Hepatocyte (in vitro differentiated cells): ENCODE measurements around the gene MSI2. TPM values are rescaled to one million over a fixed set of nuclear protein-coding genes. Genes with fewer than 3 reads are reported as not detected.

ENCODE experiments used
- DNase-seq: peaks from one replicate; pipeline ENCODE4 v3.0.0-alpha.2; 2016; ENCODE audit warnings: low spot score
- H2AFZ ChIP-seq: fragments of 200-600 bp; sonication (generic); 2 replicates; pipeline ENCODE4 v1.6.0; 2016; ENCODE audit warnings: antibody characterized with exemption, mild to moderate bottlenecking
- H3K27ac ChIP-seq: fragments of 200-600 bp; sonication (generic); 2 replicates; pipeline ENCODE4 v1.5.1; 2016; ENCODE audit warnings: mild to moderate bottlenecking
- H3K27me3 ChIP-seq: fragments of 200-600 bp; sonication (generic); 2 replicates; pipeline ENCODE4 v1.6.1; 2016
- H3K36me3 ChIP-seq: fragments of 200-600 bp; sonication (generic); replicated peaks from 2 replicates; pipeline ENCODE4 v1.5.1; 2016; ENCODE audit warnings: low read depth; ENCODE audit not compliant: insufficient read depth
- H3K4me1 ChIP-seq: fragments of 200-600 bp; sonication (generic); 2 replicates; pipeline ENCODE4 v1.5.1; 2016; ENCODE audit warnings: mild to moderate bottlenecking, moderate library complexity; ENCODE audit not compliant: insufficient read depth
- H3K4me2 ChIP-seq: fragments of 200-600 bp; sonication (generic); 2 replicates; pipeline ENCODE4 v1.6.0; 2016
- H3K4me3 ChIP-seq: fragments of 200-600 bp; sonication (generic); 2 replicates; pipeline ENCODE4 v1.5.1; 2016; ENCODE audit warnings: mild to moderate bottlenecking
- H3K79me2 ChIP-seq: fragments of 200-600 bp; sonication (generic); 2 replicates; pipeline ENCODE4 v1.6.0; 2017; ENCODE audit warnings: mild to moderate bottlenecking
- H3K9me2 ChIP-seq: fragments of 200-600 bp; sonication (generic); replicated peaks from 2 replicates; pipeline ENCODE4 v1.6.0; 2017; ENCODE audit warnings: mild to moderate bottlenecking; ENCODE audit not compliant: insufficient read depth
- H3K9me3 ChIP-seq: fragments of 200-600 bp; sonication (generic); 2 replicates; pipeline ENCODE4 v1.5.1; 2016; ENCODE audit warnings: low read depth, mild to moderate bottlenecking
- H4K20me1 ChIP-seq: fragments of 200-600 bp; sonication (generic); 2 replicates; pipeline ENCODE4 v1.6.0; 2016; ENCODE audit warnings: mild to moderate bottlenecking; ENCODE audit not compliant: insufficient read depth, poor library complexity, severe bottlenecking
- CTCF ChIP-seq: fragments of 200-600 bp; sonication (generic); IDR thresholded peaks from 2 replicates; pipeline ENCODE4 v1.5.1; 2016; ENCODE audit warnings: antibody characterized with exemption, mild to moderate bottlenecking; ENCODE audit not compliant: poor library complexity
- EZH2 ChIP-seq: fragments of 200-600 bp; sonication (generic); IDR thresholded peaks from 2 replicates; pipeline ENCODE4 v1.6.1; 2016; ENCODE audit warnings: antibody characterized with exemption, mild to moderate bottlenecking, borderline replicate concordance
- EZH2phosphoT487 ChIP-seq: fragments of 200-600 bp; sonication (generic); IDR thresholded peaks from one replicate; pipeline ENCODE4 v1.6.1; 2018; ENCODE audit warnings: antibody characterized with exemption, mild to moderate bottlenecking, low read depth, moderate library complexity; ENCODE audit not compliant: unreplicated experiment, severe bottlenecking
- WGBS: methylation state at CpG from one replicate; pipeline ENCODE4 v1.1.6; 2016; ENCODE audit warnings: low lambda C conversion rate; ENCODE audit errors: missing lambda C conversion rate; 5-methylcytosine and 5-hydroxymethylcytosine counted together
- polyA plus RNA-seq: library from polyadenylated mRNA; unstranded; fragments of >200 nt; fragmentation: Nextera tagmentation; extraction: Ambion mirVana; gene quantifications from 2 replicates; pipeline ENCODE4 v1.2.1, GENCODE V29; 2016
- total RNA-seq: library from RNA; depleted of rRNA; stranded (reverse); fragments of >200 nt; gene quantifications from 2 replicates; pipeline ENCODE4 v1.2.3, GENCODE V29; 2014

Gene MSI2
- total and polyA plus RNA-seq, 2 experiments from 2014 or later, result 16.1 to 60.6 TPM

GRCh38 chr17:57657211-57657610 is 400.9 kb downstream of the MSI2 start:
- TF ChIP-seq EZH2phosphoT487 (no peak), EZH2 (no peak), CTCF (no peak)
- WGBS, result 83% methylated on average over 2 of the region's 2 CpGs
- Histone ChIP-seq H3K9me3 (no peaks in the 10 kb centered on the region), H3K27me3 (no peaks in the 10 kb centered on the region), H3K36me3 (peaks cover 5% of the 10 kb centered on the region), H4K20me1 (no peaks in the 10 kb centered on the region), H3K4me3 (no peak overlapping the region), H3K9me2 (no peaks in the 10 kb centered on the region), H3K4me1 (peaks cover 5% of the 10 kb centered on the region), H3K79me2 (no peaks in the 10 kb centered on the region), H2AFZ (no peak overlapping the region), H3K4me2 (no peak overlapping the region), H3K27ac (no peak overlapping the region)
- DNase-seq, result no peak

GRCh38 chr17:57662041-57662440 is 405.7 kb downstream of the MSI2 start:
- Histone ChIP-seq H3K4me2 (peak overlapping the region; percentile 69), H3K36me3 (peaks cover 5% of the 10 kb centered on the region)

GRCh38 chr17:57662644-57663308 is 406.5 kb downstream of the MSI2 start:
- peak overlapping the region; percentile 69 for H3K4me2 ChIP-seq
- no peaks in the 10 kb centered on the region for H3K9me2 ChIP-seq
- no peaks in the 10 kb centered on the region for H3K79me2 ChIP-seq
- no peaks in the 10 kb centered on the region for H4K20me1 ChIP-seq
- no peak overlapping the region for H3K4me3 ChIP-seq
- 12% methylated on average over 21 of the region's 21 CpGs for WGBS
- H2AFZ ChIP-seq, result no peak overlapping the region
- TF ChIP-seq EZH2phosphoT487 (no peak), CTCF (no peak), EZH2 (no peak)
- no peaks in the 10 kb centered on the region for H3K27me3 ChIP-seq
- H3K27ac ChIP-seq, result peak overlapping the region; percentile 55
- peaks cover 24% of the 10 kb centered on the region for H3K4me1 ChIP-seq
- H3K36me3 ChIP-seq, result peaks cover 5% of the 10 kb centered on the region
- DNase-seq, result peak; percentile 96
- H3K9me3 ChIP-seq, result no peaks in the 10 kb centered on the region

More at GRCh38 chr17:57662041-57662440, 405.7 kb downstream of the MSI2 start:
- H3K27ac ChIP-seq, result peak overlapping the region; percentile 55
- no peaks in the 10 kb centered on the region for H3K27me3 ChIP-seq
- H3K9me3 ChIP-seq, result no peaks in the 10 kb centered on the region
- H3K4me3 ChIP-seq, result no peak overlapping the region
- no peak overlapping the region for H2AFZ ChIP-seq
- TF ChIP-seq EZH2phosphoT487 (no peak), EZH2 (no peak), CTCF (no peak)
- H3K9me2 ChIP-seq, result no peaks in the 10 kb centered on the region
- peaks cover 24% of the 10 kb centered on the region for H3K4me1 ChIP-seq
- WGBS, result 82% methylated on average over 2 of the region's 2 CpGs
- H4K20me1 ChIP-seq, result no peaks in the 10 kb centered on the region
- H3K79me2 ChIP-seq, result no peaks in the 10 kb centered on the region
- no peak for DNase-seq
